Psoas muscle (tissue), 8 donors: ENCODE data around the gene SYT14. TPM values are rescaled to one million over a fixed set of nuclear protein-coding genes. Genes with fewer than 3 reads are reported as not detected.
"Not testable (repeated sequence)": the region's sequence is repeated elsewhere in the genome, so short reads cannot be mapped to it uniquely, and the experiment has no call there.

Source experiments
- ATAC-seq, 4 donors: fragments of 200-7000 bp; cut with Tn5 transposase; one replicate each; pipeline ENCODE4 v1.9.1; 2020; ENCODE audit warnings: moderate library complexity in 3 of 4, mild to moderate bottlenecking in 2 of 4
- DNase-seq, 2 donors: peaks; one replicate each; pipeline ENCODE4 v3.0.0-alpha.2; 2020
- H3K27ac ChIP-seq: fragments of 200-600 bp; one replicate; pipeline ENCODE4 v1.8.0; 2022
- H3K27me3 ChIP-seq, 3 donors: fragments of 200-600 bp in 1 of 3; one replicate each; pipeline versions ENCODE4 v1.6.1 to v1.8.0; 2013 to 2022; ENCODE audit warnings: low read length in 2 of 3, mild to moderate bottlenecking in 2 of 3, moderate library complexity in 1 of 3; ENCODE audit not compliant: insufficient read depth in 3 of 3
- H3K36me3 ChIP-seq, 2 donors: fragments of 200-600 bp in 1 of 2; one replicate each; pipeline versions ENCODE4 v1.6.1 to v1.8.0; 2013 to 2022; ENCODE audit warnings: low read depth in 1 of 2, mild to moderate bottlenecking in 1 of 2, moderate library complexity in 1 of 2; ENCODE audit not compliant: insufficient read depth in 1 of 2
- H3K4me1 ChIP-seq: fragments of 200-600 bp; one replicate; pipeline ENCODE4 v1.8.0; 2022
- H3K4me3 ChIP-seq: fragments of 200-600 bp; one replicate; pipeline ENCODE4 v1.8.0; 2022; ENCODE audit warnings: mild to moderate bottlenecking
- H3K9me3 ChIP-seq: fragments of 200-600 bp; one replicate; pipeline ENCODE4 v1.8.0; 2022
- CTCF ChIP-seq: fragments of 200-600 bp; IDR thresholded peaks from one replicate; pipeline ENCODE4 v1.8.0; 2022; ENCODE audit warnings: antibody characterized with exemption
- WGBS, 3 donors: extraction: QIAGEN DNeasy Blood & Tissue Kit; methylation state at CpG; one replicate each; pipeline versions ENCODE4 v1.1.6 to v1.1.7; 2013; 5-methylcytosine and 5-hydroxymethylcytosine counted together
- intact Hi-C, 2 donors: fragments of 100-400 bp; cut with DNase I; formaldehyde crosslinking; loops; one replicate each; pipeline versions ENCODE4 v1.11.0 to v1.14.2; 2022
- polyA plus RNA-seq, 3 donors: library from polyadenylated mRNA; stranded (reverse); fragments of 200-250 nt; gene quantifications; one replicate each; pipeline ENCODE4 v1.2.3, GENCODE V29; 2013
- total RNA-seq, 4 donors: library from RNA; stranded (reverse); fragmentation: NEBNext Ultra II Directional in 2 of 4; extraction: Animal tissue kit (Norgen Biotek cat#: 25700) in 2 of 4; gene quantifications; one replicate each; pipeline versions ENCODE4 v1.2.1 to v1.2.4, GENCODE V29; 2021 to 2023
- donor health status: healthy with polysubstance abuse.
- donor health status: DM: no; HTN: no; CAD: no; lungs with moderate emphysema.
- donor health status: Bipolar disorder and iron deficiency.
- donor health status: healthy.
- donor health status: DM: yes; HTN: yes; CAD: no.
- donor health status: DM: no; HTN: no; CAD: no.
- donor health status: DM: no; HTN: no; CAD: no.
- donor health status: DM: yes; HTN: yes; CAD: no.

The SYT14 gene
- total and polyA plus RNA-seq, 7 donors, result under 0.01 to 0.18 (median 0.04) TPM; not detected in 3

DNA sequence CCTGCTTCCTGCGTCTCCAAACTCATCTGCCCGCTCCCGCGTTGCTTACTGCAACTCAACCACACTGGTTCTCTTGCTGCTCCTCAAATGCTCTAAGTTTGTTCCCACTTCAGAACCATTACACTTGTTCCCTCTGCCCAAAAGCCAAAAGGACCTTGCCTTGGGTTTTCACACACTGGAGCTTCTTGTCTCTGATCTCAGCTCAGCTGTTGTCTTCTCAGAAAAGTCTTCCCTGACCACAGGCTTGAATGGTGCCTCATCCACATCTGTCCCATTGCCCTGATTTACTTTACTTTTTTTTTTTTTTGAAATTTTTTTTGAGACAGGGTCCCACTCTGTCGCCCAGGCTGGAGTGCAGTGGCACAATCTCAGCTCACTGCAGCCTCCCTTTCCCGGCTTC is 44.3 kb upstream of the SYT14 start:
- 83 to 86% (median 85%) methylated on average over 6 of the region's 6 CpGs for WGBS, 3 donors
- H3K27me3 ChIP-seq, result no peaks in the 10 kb centered on the region
- no peaks in the 10 kb centered on the region for H3K36me3 ChIP-seq
- H3K4me3 ChIP-seq, result no peak overlapping the region
- intact Hi-C loops, result no loop called here
- no peak overlapping the region for H3K27ac ChIP-seq
- no peaks in the 10 kb centered on the region for H3K4me1 ChIP-seq
- no peak for TF ChIP-seq CTCF
- DNase-seq, result no peak
- no peaks in the 10 kb centered on the region for H3K9me3 ChIP-seq
- no peak for ATAC-seq

DNA sequence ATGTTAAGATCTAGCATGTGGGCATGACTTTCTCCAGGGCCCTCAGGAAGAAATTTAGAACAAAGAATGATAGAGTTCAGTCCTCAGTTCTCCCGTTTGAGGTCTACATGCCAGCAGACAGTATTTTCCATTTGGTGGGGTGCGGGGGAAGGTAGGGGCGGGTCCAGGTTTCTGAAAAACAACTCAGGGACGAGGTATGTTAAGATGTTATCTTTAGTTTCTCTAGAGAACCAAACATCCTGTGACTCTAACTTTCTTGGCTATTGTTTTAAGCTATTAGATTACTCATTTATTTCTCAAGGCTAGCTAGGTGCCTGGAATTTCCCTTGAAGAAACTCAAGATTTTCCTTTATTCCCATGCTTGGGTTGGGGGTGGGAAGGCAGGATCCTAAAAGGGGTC is 42.3 kb upstream of the SYT14 start:
- Histone ChIP-seq H3K36me3 (no peaks in the 10 kb centered on the region), H3K4me1 (no peaks in the 10 kb centered on the region), H3K27me3 (no peaks in the 10 kb centered on the region), H3K4me3 (no peak overlapping the region), H3K27ac (no peak overlapping the region), H3K9me3 (no peaks in the 10 kb centered on the region)
- TF ChIP-seq CTCF, result no peak
- WGBS, 3 donors, result 46 to 57% (median 53%) methylated on average over 4 of the region's 4 CpGs
- intact Hi-C loops, result no loop called here
- ATAC-seq (no peak), DNase-seq (no peak)

GRCh38 chr1:209896346-209896745 is 41.7 kb upstream of the SYT14 start:
- H3K9me3 ChIP-seq, result no peaks in the 10 kb centered on the region
- TF ChIP-seq CTCF, result no peak
- DNase-seq (no peak), ATAC-seq (no peak)
- H3K36me3 ChIP-seq, result no peaks in the 10 kb centered on the region
- intact Hi-C loops, result no loop called here
- H3K27ac ChIP-seq, result no peak overlapping the region
- H3K27me3 ChIP-seq, result no peaks in the 10 kb centered on the region
- WGBS, 3 donors, result 81 to 88% (median 82%) methylated on average over 4 of the region's 4 CpGs
- H3K4me3 ChIP-seq, result no peak overlapping the region
- H3K4me1 ChIP-seq, result no peaks in the 10 kb centered on the region

- intact Hi-C loops, H3K36me3 ChIP-seq, DNase-seq, H3K27me3 ChIP-seq, H3K4me1 ChIP-seq, H3K9me3 ChIP-seq, ATAC-seq, H3K27ac ChIP-seq, H3K4me3 ChIP-seq: not testable (repeated sequence)
- WGBS, 3 donors, result 66 to 73% (median 72%) methylated on average over 6 of the region's 6 CpGs
Observed at GRCh38 chr1:209898271-209898670, 39.7 kb upstream of the SYT14 start.

DNA sequence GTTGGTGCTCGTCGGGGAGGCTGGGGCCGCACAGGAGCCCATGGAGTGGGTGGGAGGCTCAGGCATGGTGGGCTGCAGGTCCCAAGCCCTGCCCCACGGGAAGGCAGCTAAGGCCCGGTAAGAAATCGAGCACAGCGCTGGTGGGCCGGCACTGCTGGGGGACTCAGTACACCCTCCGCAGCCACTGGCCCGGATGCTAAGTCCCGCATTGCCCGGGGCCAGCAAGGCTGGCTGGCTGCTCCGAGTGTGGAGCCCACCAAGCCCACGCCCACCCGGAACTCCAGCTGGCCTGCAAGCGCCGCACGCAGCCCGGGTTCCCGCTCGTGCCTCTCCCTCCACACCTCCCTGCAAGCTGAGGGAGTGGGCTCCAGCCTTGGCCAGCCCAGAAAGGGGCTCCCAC is 39.2 kb upstream of the SYT14 start:
- H3K4me1 ChIP-seq, H3K27me3 ChIP-seq, H3K27ac ChIP-seq, H3K9me3 ChIP-seq, DNase-seq, intact Hi-C loops, H3K4me3 ChIP-seq, H3K36me3 ChIP-seq, ATAC-seq: not testable (repeated sequence)
- WGBS, 3 donors, result 94 to 96% (median 96%) methylated on average over 21 of the region's 21 CpGs

- DNase-seq, result no peak
- 49 to 53% (median 53%) methylated on average over 3 of the region's 3 CpGs for WGBS, 3 donors
- Histone ChIP-seq H3K27ac (no peak overlapping the region), H3K36me3 (no peaks in the 10 kb centered on the region), H3K4me3 (no peak overlapping the region), H3K4me1 (no peaks in the 10 kb centered on the region), H3K9me3 (no peaks in the 10 kb centered on the region), H3K27me3 (no peaks in the 10 kb centered on the region)
- intact Hi-C loops, result no loop called here
- no peak for ATAC-seq
- no peak for TF ChIP-seq CTCF
Observed at GRCh38 chr1:209899948-209900347, 38.1 kb upstream of the SYT14 start.
